Suprapubic skin (tissue), 4 donors: ENCODE results near the gene IGF2BP2. TPM values are rescaled to one million over a fixed set of nuclear protein-coding genes. Genes with fewer than 3 reads are reported as not detected.

Source experiments
- DNase-seq, 2 donors: peaks; one replicate each; pipeline ENCODE4 v3.0.0-alpha.2; 2019; ENCODE audit warnings: low spot score in 2 of 2
- H3K27ac ChIP-seq: fragments of 200-600 bp; sonication (generic); one replicate; pipeline ENCODE4 v1.5.1; 2019
- H3K27me3 ChIP-seq: fragments of 200-600 bp; sonication (generic); one replicate; pipeline ENCODE4 v1.5.1; 2019
- H3K36me3 ChIP-seq: fragments of 200-600 bp; sonication (generic); one replicate; pipeline ENCODE4 v1.5.1; 2019
- H3K4me1 ChIP-seq: fragments of 200-600 bp; sonication (generic); one replicate; pipeline ENCODE4 v1.5.1; 2019
- H3K4me3 ChIP-seq: fragments of 200-600 bp; sonication (generic); one replicate; pipeline ENCODE4 v1.5.1; 2019; ENCODE audit warnings: mild to moderate bottlenecking
- H3K9me3 ChIP-seq: fragments of 200-600 bp; sonication (generic); one replicate; pipeline ENCODE4 v1.5.1; 2019
- EP300 ChIP-seq: sonication (generic); formaldehyde crosslinking; IDR thresholded peaks from one replicate; pipeline ENCODE4 v1.6.1; 2017; ENCODE audit warnings: antibody characterized with exemption
- POLR2A ChIP-seq, 2 donors: fragments of 450-650 bp; IDR thresholded peaks; one replicate each; pipeline ENCODE4 v1.6.1; 2017; ENCODE audit warnings: antibody characterized with exemption in 2 of 2, mild to moderate bottlenecking in 2 of 2, moderate library complexity in 2 of 2
- POLR2AphosphoS5 ChIP-seq, 3 donors: sonication (generic); formaldehyde crosslinking; IDR thresholded peaks; one replicate each; pipeline ENCODE4 v1.6.1; 2017; ENCODE audit warnings: antibody characterized with exemption in 3 of 3
- WGBS: methylation state at CpG from one replicate; pipeline ENCODE4 v1.1.5; 2018; 5-methylcytosine and 5-hydroxymethylcytosine counted together
- total RNA-seq, 4 donors: library from RNA; depleted of rRNA; stranded (reverse); fragments of >200 nt; gene quantifications; one replicate each; pipeline ENCODE4 v1.1.0, GENCODE V29; 2016
- TF ChIP-seq, protein P1 (sequence below), 2 donors: fragments of 200-600 bp in 1 of 2; fragments of 450-650 bp in 1 of 2; sonication (generic) in 1 of 2; IDR thresholded peaks; one replicate each; pipeline ENCODE4 v1.5.1; 2016 to 2019; ENCODE audit warnings: antibody characterized with exemption in 2 of 2, mild to moderate bottlenecking in 1 of 2, moderate library complexity in 1 of 2

IGF2BP2 gene
- total RNA-seq, 4 donors from 2014 or later, result 7.6 to 29.9 (median 8.4) TPM

GRCh38 chr3:185822221-185823000 is 2.4 kb downstream of the IGF2BP2 start:
- peak overlapping the region; percentile 66 for H3K4me3 ChIP-seq
- TF ChIP-seq, protein P1, sequence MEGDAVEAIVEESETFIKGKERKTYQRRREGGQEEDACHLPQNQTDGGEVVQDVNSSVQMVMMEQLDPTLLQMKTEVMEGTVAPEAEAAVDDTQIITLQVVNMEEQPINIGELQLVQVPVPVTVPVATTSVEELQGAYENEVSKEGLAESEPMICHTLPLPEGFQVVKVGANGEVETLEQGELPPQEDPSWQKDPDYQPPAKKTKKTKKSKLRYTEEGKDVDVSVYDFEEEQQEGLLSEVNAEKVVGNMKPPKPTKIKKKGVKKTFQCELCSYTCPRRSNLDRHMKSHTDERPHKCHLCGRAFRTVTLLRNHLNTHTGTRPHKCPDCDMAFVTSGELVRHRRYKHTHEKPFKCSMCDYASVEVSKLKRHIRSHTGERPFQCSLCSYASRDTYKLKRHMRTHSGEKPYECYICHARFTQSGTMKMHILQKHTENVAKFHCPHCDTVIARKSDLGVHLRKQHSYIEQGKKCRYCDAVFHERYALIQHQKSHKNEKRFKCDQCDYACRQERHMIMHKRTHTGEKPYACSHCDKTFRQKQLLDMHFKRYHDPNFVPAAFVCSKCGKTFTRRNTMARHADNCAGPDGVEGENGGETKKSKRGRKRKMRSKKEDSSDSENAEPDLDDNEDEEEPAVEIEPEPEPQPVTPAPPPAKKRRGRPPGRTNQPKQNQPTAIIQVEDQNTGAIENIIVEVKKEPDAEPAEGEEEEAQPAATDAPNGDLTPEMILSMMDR (IDR thresholded peaks at IDR 0.05), result no peak
- no peak for TF ChIP-seq POLR2A (IDR thresholded peaks at IDR 0.05)
- TF ChIP-seq EP300, result no peak
- no peak for TF ChIP-seq POLR2AphosphoS5 (IDR thresholded peaks at IDR 0.05)
- WGBS, result 31% methylated on average over 9 of the region's 9 CpGs
- DNase-seq, result no peak
- H3K36me3 ChIP-seq, result no peaks in the 10 kb centered on the region
- no peak overlapping the region for H3K27ac ChIP-seq
- no peaks in the 10 kb centered on the region for H3K9me3 ChIP-seq
- H3K4me1 ChIP-seq, result peaks cover 37% of the 10 kb centered on the region
- H3K27me3 ChIP-seq, result peaks cover 39% of the 10 kb centered on the region

GRCh38 chr3:185820973-185821758 is 3.7 kb downstream of the IGF2BP2 start:
- no peaks in the 10 kb centered on the region for H3K9me3 ChIP-seq
- no peaks in the 10 kb centered on the region for H3K36me3 ChIP-seq
- no peak for DNase-seq
- H3K4me1 ChIP-seq, result peaks cover 32% of the 10 kb centered on the region
- TF ChIP-seq POLR2AphosphoS5 (IDR thresholded peaks at IDR 0.05) (no peak), EP300 (no peak), POLR2A (IDR thresholded peaks at IDR 0.05) (no peak)
- TF ChIP-seq, protein P1 (IDR thresholded peaks at IDR 0.05), result no peak
- H3K27ac ChIP-seq, result no peak overlapping the region
- H3K27me3 ChIP-seq, result peaks cover 42% of the 10 kb centered on the region
- H3K4me3 ChIP-seq, result no peak overlapping the region
- 59% methylated on average over 6 of the region's 6 CpGs for WGBS

DNA sequence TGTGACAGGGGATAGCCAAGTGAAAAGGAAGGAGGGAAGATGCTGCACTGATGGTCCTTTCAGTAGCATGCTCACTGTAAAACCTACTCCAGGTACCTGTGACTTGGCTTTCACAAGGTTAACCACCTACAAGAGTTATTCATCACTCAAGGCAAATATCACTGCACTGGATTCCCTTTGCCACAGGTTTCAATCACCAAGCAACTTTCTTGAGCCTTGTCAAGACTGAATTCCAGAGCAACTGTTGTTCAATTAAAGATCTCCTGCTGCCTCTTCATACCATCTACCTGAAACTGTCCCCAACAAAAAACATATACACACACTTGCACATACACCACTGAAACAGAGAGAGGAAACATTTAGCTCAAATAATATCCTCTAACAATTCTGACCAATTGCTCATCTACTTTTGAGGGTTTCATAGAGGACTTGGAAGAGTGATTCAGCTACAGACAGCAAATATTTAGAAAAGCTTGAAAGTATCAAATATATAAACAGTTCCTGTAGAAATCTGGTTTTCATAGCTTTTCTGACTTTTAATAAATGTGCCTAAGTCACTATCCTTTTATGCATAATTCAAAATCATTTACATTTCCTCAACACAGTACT is 6.5 kb downstream of the IGF2BP2 start:
- Histone ChIP-seq H3K27me3 (peaks cover 21% of the 10 kb centered on the region), H3K36me3 (no peaks in the 10 kb centered on the region), H3K4me1 (peaks cover 11% of the 10 kb centered on the region), H3K27ac (no peak overlapping the region), H3K9me3 (no peaks in the 10 kb centered on the region), H3K4me3 (no peak overlapping the region)
- no peak for DNase-seq
- no peak for TF ChIP-seq POLR2AphosphoS5 (IDR thresholded peaks at IDR 0.05)

DNA sequence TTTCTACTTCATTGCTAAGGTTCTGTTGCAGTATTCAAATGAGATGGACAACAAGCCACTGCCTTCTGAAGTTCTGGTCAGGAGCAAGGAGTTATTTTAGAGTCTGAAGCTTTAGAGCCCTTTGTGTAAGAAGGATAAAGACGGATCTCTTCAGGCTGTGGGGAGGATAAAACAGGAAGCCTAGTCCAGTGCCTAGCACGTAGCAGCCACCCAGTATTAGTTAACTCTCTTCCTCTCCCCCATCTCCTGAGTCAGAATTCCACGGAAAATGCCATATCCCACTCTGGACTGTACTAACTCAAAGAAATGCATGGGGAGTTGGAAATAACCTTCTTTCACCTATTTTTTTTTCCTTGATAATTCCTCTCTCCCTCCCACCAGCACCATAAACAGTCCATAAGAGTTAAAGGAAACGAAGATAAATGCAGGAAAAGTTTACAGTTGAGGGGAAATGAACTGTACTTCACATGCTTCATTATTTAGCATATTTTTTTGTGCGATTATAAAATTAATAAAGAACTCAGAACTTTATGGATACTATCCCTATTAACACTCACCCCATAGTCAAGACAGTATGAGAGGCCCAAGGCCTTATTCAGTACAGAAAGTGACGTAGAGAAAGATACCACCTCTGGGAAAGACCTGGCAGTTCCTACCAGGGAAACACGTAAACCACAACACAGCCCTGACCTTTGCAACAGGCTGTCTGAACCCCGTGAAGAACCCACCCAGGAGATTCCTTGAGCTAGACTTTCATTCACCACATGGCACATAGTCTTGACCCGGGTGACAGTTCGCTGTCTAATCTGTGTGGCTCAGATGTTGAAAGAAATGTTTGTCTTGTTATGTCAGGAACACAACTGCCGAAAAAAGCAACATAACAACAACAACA is 9.2 kb downstream of the IGF2BP2 start:
- no peak for DNase-seq
- WGBS, result 66% methylated on average over 11 of the region's 11 CpGs
- Histone ChIP-seq H3K4me1 (no peaks in the 10 kb centered on the region), H3K4me3 (no peak overlapping the region), H3K36me3 (no peaks in the 10 kb centered on the region), H3K9me3 (no peaks in the 10 kb centered on the region), H3K27me3 (peaks cover 13% of the 10 kb centered on the region), H3K27ac (no peak overlapping the region)
- TF ChIP-seq POLR2AphosphoS5 (IDR thresholded peaks at IDR 0.05), result no peak
- no peak for TF ChIP-seq POLR2A (IDR thresholded peaks at IDR 0.05)
- no peak for TF ChIP-seq EP300

- WGBS, result 59% methylated on average over 4 of the region's 4 CpGs
- Histone ChIP-seq H3K27ac (no peak overlapping the region), H3K9me3 (no peaks in the 10 kb centered on the region), H3K27me3 (peaks cover 5% of the 10 kb centered on the region), H3K4me1 (no peaks in the 10 kb centered on the region), H3K36me3 (no peaks in the 10 kb centered on the region), H3K4me3 (no peak overlapping the region)
- DNase-seq, result no peak
- no peak for TF ChIP-seq POLR2AphosphoS5 (IDR thresholded peaks at IDR 0.05)
- TF ChIP-seq, protein P1 (IDR thresholded peaks at IDR 0.05), result no peak
- TF ChIP-seq POLR2A (IDR thresholded peaks at IDR 0.05), result no peak
- TF ChIP-seq EP300, result no peak
These were observed 11.1 kb downstream of the IGF2BP2 start for GRCh38 chr3:185813691-185814215.
